Neuronal stem cell (in vitro differentiated cells): Measurements from ENCODE around the gene DGCR2.

Source experiments
- DNase-seq: peaks from one replicate; pipeline ENCODE4 v3.0.0-alpha.2; 2013; ENCODE audit warnings: low spot score
- H2AFZ ChIP-seq: one replicate; pipeline ENCODE4 v1.6.1; 2013; ENCODE audit warnings: mild to moderate bottlenecking, low read length, inconsistent platforms
- H2AK5ac ChIP-seq: 2 replicates; pipeline ENCODE4 v1.6.1; 2013; ENCODE audit warnings: low read depth, mild to moderate bottlenecking, inconsistent platforms, low read length, moderate library complexity, mixed read lengths
- H2BK120ac ChIP-seq: 2 replicates; pipeline ENCODE4 v1.6.1; 2013; ENCODE audit warnings: low read depth, mild to moderate bottlenecking, inconsistent platforms, low read length, moderate library complexity, mixed read lengths
- H2BK12ac ChIP-seq: one replicate; pipeline ENCODE4 v1.6.1; 2013; ENCODE audit warnings: low read length, inconsistent platforms
- H2BK15ac ChIP-seq: 2 replicates; pipeline ENCODE4 v1.6.1; 2013; ENCODE audit warnings: mild to moderate bottlenecking, low read length, inconsistent platforms, mixed read lengths
- H2BK5ac ChIP-seq: one replicate; pipeline ENCODE4 v1.6.1; 2013; ENCODE audit warnings: inconsistent platforms, mild to moderate bottlenecking, low read length, moderate library complexity
- H3K14ac ChIP-seq: one replicate; pipeline ENCODE4 v1.6.1; 2013; ENCODE audit warnings: low read length, inconsistent platforms
- H3K18ac ChIP-seq: 2 replicates; pipeline ENCODE4 v1.6.1; 2013; ENCODE audit warnings: low read length, inconsistent platforms
- H3K23ac ChIP-seq: 2 replicates; pipeline ENCODE4 v1.6.1; 2013; ENCODE audit warnings: low read depth, mild to moderate bottlenecking, mixed read lengths, low read length, inconsistent platforms; ENCODE audit not compliant: poor library complexity
- H3K27ac ChIP-seq: replicated peaks from 3 replicates; pipeline ENCODE4 v1.5.1; 2013; ENCODE audit warnings: low read length, inconsistent platforms
- H3K27me3 ChIP-seq, 3 experiments: 2 replicates each; pipeline ENCODE4 v1.6.1; 2013; ENCODE audit warnings: low read length in 3 of 3, mild to moderate bottlenecking in 2 of 3, inconsistent platforms in 1 of 3, low read depth in 1 of 3, mixed read lengths in 1 of 3, moderate library complexity in 1 of 3; ENCODE audit not compliant: control insufficient read depth in 3 of 3, insufficient read depth in 3 of 3
- H3K36me3 ChIP-seq, 2 donors: replicated peaks in 1 of 2; 2 replicates each; pipeline ENCODE4 v1.6.1; 2013; ENCODE audit warnings: low read length in 2 of 2; ENCODE audit not compliant: control insufficient read depth in 2 of 2, insufficient read depth in 2 of 2
- H3K4ac ChIP-seq: 2 replicates; pipeline ENCODE4 v1.6.1; 2013; ENCODE audit warnings: inconsistent platforms, mild to moderate bottlenecking, low read length, moderate library complexity
- H3K4me1 ChIP-seq, 2 donors: 1 replicate in 1 of 2; 2 replicates in 1 of 2; pipeline ENCODE4 v1.6.1; 2013; ENCODE audit warnings: low read length in 2 of 2, low read depth in 1 of 2; ENCODE audit not compliant: control insufficient read depth in 2 of 2, insufficient read depth in 1 of 2
- H3K4me2 ChIP-seq: one replicate; pipeline ENCODE4 v1.6.1; 2013; ENCODE audit warnings: mild to moderate bottlenecking, low read length, inconsistent platforms; ENCODE audit not compliant: insufficient read depth, poor library complexity, severe bottlenecking
- H3K4me3 ChIP-seq, 2 donors: 2 replicates each; pipeline ENCODE4 v1.5.1; 2013; ENCODE audit warnings: low read length in 2 of 2, mild to moderate bottlenecking in 2 of 2, inconsistent platforms in 1 of 2, moderate library complexity in 1 of 2
- H3K79me1 ChIP-seq: one replicate; pipeline ENCODE4 v1.6.1; 2013; ENCODE audit warnings: low read depth, mild to moderate bottlenecking, inconsistent platforms, low read length, moderate library complexity
- H3K9ac ChIP-seq: one replicate; pipeline ENCODE4 v1.6.1; 2013; ENCODE audit warnings: mild to moderate bottlenecking, low read depth, low read length, inconsistent platforms; ENCODE audit not compliant: poor library complexity
- H3K9me3 ChIP-seq, 2 donors: replicated peaks in 1 of 2; 2 replicates each; pipeline versions ENCODE3 to v1.6.1; 2013; ENCODE audit warnings: low read length in 2 of 2, mild to moderate bottlenecking in 2 of 2, inconsistent platforms in 1 of 2, low read depth in 1 of 2, mixed read lengths in 1 of 2, moderate library complexity in 1 of 2; ENCODE audit not compliant: control insufficient read depth in 2 of 2, insufficient read depth in 1 of 2
- H4K8ac ChIP-seq: one replicate; pipeline ENCODE4 v1.6.1; 2013; ENCODE audit warnings: low read depth, mild to moderate bottlenecking, inconsistent platforms, low read length, moderate library complexity
- H4K91ac ChIP-seq: one replicate; pipeline ENCODE4 v1.6.1; 2013; ENCODE audit warnings: low read length, low read depth, mild to moderate bottlenecking, inconsistent platforms; ENCODE audit not compliant: poor library complexity
- WGBS, 2 donors: extraction: QIAGEN DNeasy Blood & Tissue Kit; methylation state at CpG; one replicate each; pipeline ENCODE4 v1.1.7; 2013; ENCODE audit warnings: missing lambda C conversion rate in 2 of 2, mixed read lengths in 1 of 2; ENCODE audit not compliant: insufficient read length in 2 of 2, insufficient replicate concordance in 1 of 2; ENCODE audit errors: extremely low coverage in 2 of 2; 5-methylcytosine and 5-hydroxymethylcytosine counted together

Gene DGCR2

DNA sequence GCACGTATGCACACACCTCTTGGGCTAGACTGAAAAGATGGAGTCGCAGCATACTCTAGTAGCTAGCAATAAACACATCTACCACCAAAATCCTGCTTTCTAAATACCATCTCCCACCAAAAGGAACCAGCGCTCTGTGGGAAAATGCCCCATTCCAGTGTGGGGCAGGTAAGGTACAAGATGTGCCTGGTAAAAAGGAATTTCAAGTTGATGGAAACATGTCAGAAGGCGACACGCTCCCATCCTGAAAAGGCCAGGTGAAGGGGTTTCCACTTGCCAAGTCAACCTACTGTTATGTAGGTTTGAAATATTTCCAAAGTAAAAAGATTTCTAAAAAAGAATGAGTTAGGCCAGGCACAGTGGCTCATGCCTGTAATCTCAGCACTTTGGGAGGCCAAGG is 8.8 kb downstream of the DGCR2 start:
- Histone ChIP-seq H3K4me1 (peaks cover 3 to 19% of the 10 kb centered on the region in 2 donors), H3K9ac (no peak overlapping the region), H3K27me3 (no peaks in the 10 kb centered on the region), H4K8ac (no peak overlapping the region), H3K18ac (no peak overlapping the region), H2AFZ (no peak overlapping the region), H3K4me3 (no peak overlapping the region), H2BK120ac (no peak overlapping the region), H2AK5ac (no peak overlapping the region), H3K27ac (no peak overlapping the region), H4K91ac (no peak overlapping the region), H3K36me3 (peaks cover 3 to 31% of the 10 kb centered on the region in 2 donors), H2BK5ac (no peak overlapping the region), H2BK12ac (no peak overlapping the region), H2BK15ac (no peak overlapping the region), H3K9me3 (no peaks in the 10 kb centered on the region), H3K23ac (no peak overlapping the region), H3K4me2 (no peak overlapping the region), H3K79me1 (peaks cover 16% of the 10 kb centered on the region), H3K14ac (no peak overlapping the region), H3K4ac (no peak overlapping the region)
- WGBS, 2 donors = no CpG with 5 or more reads among the region's 5 CpGs
- no peak for DNase-seq

DNA sequence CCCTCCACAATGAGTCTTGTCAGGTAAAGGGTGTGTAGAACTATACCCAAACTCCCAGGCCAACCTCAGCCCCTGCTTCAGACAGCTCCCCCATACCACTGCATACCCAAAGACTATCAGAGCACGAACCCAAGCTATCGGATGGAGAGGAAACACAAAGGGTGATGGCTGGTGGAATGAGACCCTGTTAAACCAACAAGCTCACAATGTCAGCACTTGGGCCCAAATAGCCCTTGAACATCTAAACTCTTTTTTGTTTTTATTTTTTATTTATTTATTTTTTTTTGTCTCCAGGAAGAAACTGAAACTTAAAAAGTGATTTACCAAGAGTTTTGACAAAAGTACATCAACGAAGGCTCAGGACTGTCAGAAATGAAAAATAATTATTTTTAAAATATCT is 10.6 kb downstream of the DGCR2 start:
- H3K9ac ChIP-seq = no peak overlapping the region
- H2BK5ac ChIP-seq = no peak overlapping the region
- no peak overlapping the region for H3K4me2 ChIP-seq
- no peak overlapping the region for H2AK5ac ChIP-seq
- no peak overlapping the region for H3K27ac ChIP-seq
- H2BK15ac ChIP-seq = no peak overlapping the region
- peaks cover 1 to 29% of the 10 kb centered on the region in 2 donors for H3K36me3 ChIP-seq
- peaks cover 15% of the 10 kb centered on the region for H3K79me1 ChIP-seq
- no peak overlapping the region for H3K4ac ChIP-seq
- DNase-seq = no peak
- no peak overlapping the region for H3K23ac ChIP-seq
- H4K91ac ChIP-seq = no peak overlapping the region
- no CpG with 5 or more reads among the region's 3 CpGs for WGBS, 2 donors
- H2AFZ ChIP-seq = no peak overlapping the region
- H3K14ac ChIP-seq = no peak overlapping the region
- no peaks in the 10 kb centered on the region for H3K27me3 ChIP-seq
- H2BK120ac ChIP-seq = no peak overlapping the region
- H3K9me3 ChIP-seq = no peaks in the 10 kb centered on the region
- no peak overlapping the region for H4K8ac ChIP-seq
- H3K4me3 ChIP-seq = no peak overlapping the region
- no peak overlapping the region for H3K18ac ChIP-seq
- peaks cover 3 to 18% of the 10 kb centered on the region in 2 donors for H3K4me1 ChIP-seq
- H2BK12ac ChIP-seq = no peak overlapping the region

DNA sequence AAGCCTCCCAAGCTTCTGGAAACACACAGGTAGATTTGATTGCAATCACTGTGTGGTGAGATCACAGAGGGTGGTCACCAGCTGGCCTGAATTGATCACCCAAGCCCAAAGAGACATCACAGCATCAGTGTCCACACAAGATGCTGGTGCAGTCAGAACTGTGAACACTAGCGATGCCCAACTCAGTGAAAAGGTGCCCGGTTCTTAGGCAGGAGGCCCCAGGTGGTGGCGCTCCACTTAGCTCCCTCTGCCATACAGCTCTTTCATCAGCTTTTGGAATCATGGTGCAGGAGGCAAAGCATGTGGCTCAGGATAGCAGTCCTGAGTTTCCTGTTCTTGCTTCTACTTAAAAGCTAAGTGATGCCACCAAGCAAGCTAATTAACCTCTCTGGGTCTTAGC is 11.1 kb downstream of the DGCR2 start:
- H2BK12ac ChIP-seq = no peak overlapping the region
- peaks cover 3 to 18% of the 10 kb centered on the region in 2 donors for H3K4me1 ChIP-seq
- no peak overlapping the region for H4K91ac ChIP-seq
- no peak overlapping the region for H2BK15ac ChIP-seq
- H2BK5ac ChIP-seq = no peak overlapping the region
- no peak overlapping the region for H3K27ac ChIP-seq
- H3K23ac ChIP-seq = no peak overlapping the region
- no peaks in the 10 kb centered on the region for H3K27me3 ChIP-seq
- peaks cover 0 to 26% of the 10 kb centered on the region in 2 donors for H3K36me3 ChIP-seq
- H3K14ac ChIP-seq = no peak overlapping the region
- no peak overlapping the region for H4K8ac ChIP-seq
- DNase-seq = no peak
- H3K79me1 ChIP-seq = peaks cover 18% of the 10 kb centered on the region
- H2AFZ ChIP-seq = no peak overlapping the region
- H3K18ac ChIP-seq = no peak overlapping the region
- no CpG with 5 or more reads among the region's 3 CpGs for WGBS, 2 donors
- no peak overlapping the region for H3K4me3 ChIP-seq
- no peak overlapping the region for H3K9ac ChIP-seq
- H2BK120ac ChIP-seq = no peak overlapping the region
- H2AK5ac ChIP-seq = no peak overlapping the region
- H3K4me2 ChIP-seq = no peak overlapping the region
- H3K4ac ChIP-seq = no peak overlapping the region
- no peaks in the 10 kb centered on the region for H3K9me3 ChIP-seq

DNA sequence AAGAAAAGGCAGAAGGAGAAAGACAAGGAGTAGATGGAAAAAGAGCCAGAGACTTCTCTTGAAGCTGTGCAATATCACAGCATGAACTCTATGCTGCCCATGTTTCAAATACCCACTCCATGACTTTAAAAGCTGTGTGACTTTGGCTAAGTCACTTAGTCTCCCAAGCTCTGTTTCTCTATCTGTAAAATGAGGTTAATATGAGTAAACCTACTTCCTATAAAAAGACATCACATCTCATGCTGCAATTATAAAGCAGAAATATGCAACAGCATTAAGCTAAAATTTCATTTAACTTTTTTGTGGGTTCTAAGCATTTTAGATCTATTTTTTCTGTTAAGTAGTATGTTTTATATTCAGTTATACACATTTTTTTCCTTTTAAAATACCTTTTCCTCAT is 11.6 kb downstream of the DGCR2 start:
- Histone ChIP-seq H4K91ac (no peak overlapping the region), H3K23ac (no peak overlapping the region), H2BK12ac (no peak overlapping the region), H3K4ac (no peak overlapping the region), H3K14ac (no peak overlapping the region), H3K18ac (no peak overlapping the region), H3K4me3 (no peak overlapping the region), H2BK15ac (no peak overlapping the region), H2BK120ac (no peak overlapping the region), H3K4me1 (peaks cover 3 to 19% of the 10 kb centered on the region in 2 donors), H3K9ac (no peak overlapping the region), H3K27ac (no peak overlapping the region), H2AFZ (no peak overlapping the region), H4K8ac (no peak overlapping the region), H2BK5ac (no peak overlapping the region), H3K36me3 (peaks cover 0 to 27% of the 10 kb centered on the region in 2 donors), H2AK5ac (no peak overlapping the region), H3K27me3 (no peaks in the 10 kb centered on the region), H3K79me1 (peaks cover 17% of the 10 kb centered on the region), H3K9me3 (no peaks in the 10 kb centered on the region), H3K4me2 (no peak overlapping the region)
- DNase-seq = no peak
